ENCODE measurements around the gene IFT57.

DNA sequence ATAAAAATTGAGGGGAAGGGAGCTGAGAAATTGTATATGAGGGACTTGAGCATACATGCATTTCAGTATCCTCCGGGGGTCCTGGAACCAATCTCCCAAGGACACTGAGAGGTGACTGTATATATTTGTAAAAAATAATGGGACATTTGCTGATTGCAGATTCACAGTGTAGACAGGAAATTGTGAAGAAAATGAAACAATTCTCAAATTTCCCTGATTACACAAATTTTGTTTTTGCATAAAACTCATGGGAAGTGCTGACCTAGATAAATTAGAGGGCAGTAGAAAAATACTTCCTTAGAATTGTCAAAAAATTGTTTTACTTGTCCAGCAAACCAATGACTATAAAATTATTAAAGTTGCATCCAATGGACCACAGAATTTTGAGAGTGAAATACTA is 64.0 kb downstream of the IFT57 start:
- TF ChIP-seq POLR2A (IDR thresholded peaks at IDR 0.05; ENCODE audit: low read depth, low read length) (no peak), POLR2AphosphoS5 (IDR thresholded peaks at IDR 0.05; ENCODE audit: low read depth, low read length) (no peak), TAF1 (IDR thresholded peaks at IDR 0.05; ENCODE audit: borderline replicate concordance, low read depth, low read length) (no peak)

Measured in GM12892 (cell line).